ENCODE results near the gene JPH4.
A peak's percentile ranks its signal among the peaks of the same experiment; 100 is the strongest.

The JPH4 gene

GRCh38 chr14:23561873-23562821 is 16.4 kb downstream of the JPH4 start:
- no peak for DNase-seq

GRCh38 chr14:23561259-23561658 is 17.3 kb downstream of the JPH4 start:
- DNase-seq = no peak

GRCh38 chr14:23559926-23560520 is 18.6 kb downstream of the JPH4 start:
- no peak for DNase-seq

- DNase-seq = peak; percentile 56
Observed at GRCh38 chr14:23559010-23559925, 19.3 kb downstream of the JPH4 start.

- DNase-seq = no peak
Observed at GRCh38 chr14:23558346-23559009, 20.1 kb downstream of the JPH4 start.

GRCh38 chr14:23557946-23558345 is 20.6 kb downstream of the JPH4 start:
- no peak for DNase-seq

GRCh38 chr14:23557521-23557920 is 21.1 kb downstream of the JPH4 start:
- no peak for DNase-seq

GRCh38 chr14:23556700-23557440 is 21.7 kb downstream of the JPH4 start:
- no peak for DNase-seq

- DNase-seq = peak; percentile 85
Observed at GRCh38 chr14:23555882-23556699, 22.5 kb downstream of the JPH4 start, which contains the start of gene THTPA. THTPA (plus strand) TSS chr14:23556271; CDS start chr14:23556758, 487 bp downstream.

- no peak for DNase-seq
Observed at GRCh38 chr14:23555533-23555881, 23.1 kb downstream of the JPH4 start.

GRCh38 chr14:23551266-23552028 is 27.1 kb downstream of the JPH4 start, which contains the start of gene ZFHX2:
ZFHX2 (minus strand) TSS chr14:23551765; CDS start chr14:23535325, 16,440 bp downstream.
- peak; percentile 67 for DNase-seq

GRCh38 chr14:23550812-23551265 is 27.8 kb downstream of the JPH4 start:
- no peak for DNase-seq

- DNase-seq = no peak
Observed at GRCh38 chr14:23550131-23550811, 28.3 kb downstream of the JPH4 start.

GRCh38 chr14:23548351-23549318 is 30.0 kb downstream of the JPH4 start:
- no peak for DNase-seq

GRCh38 chr14:23547924-23548323 is 30.7 kb downstream of the JPH4 start:
- DNase-seq = no peak

GRCh38 chr14:23546450-23547035 is 32.0 kb downstream of the JPH4 start:
- no peak for DNase-seq

- no peak for DNase-seq
Observed at GRCh38 chr14:23545740-23546365, 32.7 kb downstream of the JPH4 start.
